NCI-H526 (cell line): Measurements from ENCODE around the gene PSMD13.

ENCODE experiments used
- DNase-seq, 2 experiments: peaks; one replicate each; lab custom pipeline; 2025; lab: John Stamatoyannopoulos, UW

PSMD13 gene

GRCh38 chr11:272931-273198 is 36.1 kb downstream of the PSMD13 start:
- DNase-seq: no peak

GRCh38 chr11:276219-276618 is 39.4 kb downstream of the PSMD13 start:
- no peak for DNase-seq

- no peak for DNase-seq
These were observed 41.5 kb downstream of the PSMD13 start, which contains the start of gene NLRP6 for GRCh38 chr11:278001-278951. Gene NLRP6, plus strand, starts transcription at chr11:278407. Its CDS starts 163 bp downstream, at chr11:278570.

GRCh38 chr11:279040-279965 is 42.5 kb downstream of the PSMD13 start:
- no peak for DNase-seq

GRCh38 chr11:279966-280705 is 43.4 kb downstream of the PSMD13 start:
- DNase-seq: peak in 1 of 2 experiments; percentile 52

- DNase-seq: no peak
These were observed 44.1 kb downstream of the PSMD13 start for GRCh38 chr11:280706-281485.

- no peak for DNase-seq
These were observed 44.8 kb downstream of the PSMD13 start for GRCh38 chr11:281486-282161.

- DNase-seq: no peak
These were observed 45.4 kb downstream of the PSMD13 start for GRCh38 chr11:282171-282570.

GRCh38 chr11:282630-283360 is 46.0 kb downstream of the PSMD13 start:
- DNase-seq: no peak

GRCh38 chr11:283405-284104 is 46.8 kb downstream of the PSMD13 start:
- no peak for DNase-seq

- DNase-seq: no peak
These were observed 47.6 kb downstream of the PSMD13 start for GRCh38 chr11:284105-285020.

GRCh38 chr11:285021-285893 is 48.5 kb downstream of the PSMD13 start:
- no peak for DNase-seq

- no peak for DNase-seq
These were observed 49.1 kb downstream of the PSMD13 start for GRCh38 chr11:285894-286220.

GRCh38 chr11:286977-287820 is 50.4 kb downstream of the PSMD13 start:
- peak in 1 of 2 experiments; percentile 42 for DNase-seq

- peak in 1 of 2 experiments; percentile 40 for DNase-seq
These were observed 51.2 kb downstream of the PSMD13 start for GRCh38 chr11:287821-288477.
